CD4-positive, CD25-positive, alpha-beta regulatory T cell (primary cell): Measurements from ENCODE around the gene SLC47A1. TPM values are rescaled to one million over a fixed set of nuclear protein-coding genes. Genes with fewer than 3 reads are reported as not detected.

ENCODE experiments used
- ATAC-seq, 2 donors: fragments of 150-1000 bp; cut with Tn5 transposase; one replicate each; pipeline ENCODE4 v1.10.0; 2021; ENCODE audit warnings: low read depth in 2 of 2, moderate number of reproducible peaks in 2 of 2, moderate library complexity in 1 of 2
- DNase-seq, 3 donors: peaks; one replicate each; pipeline versions ENCODE4 v3.0.0 to v3.0.0-alpha.2; 2012 to 2022; ENCODE audit warnings: mixed read lengths in 1 of 3
- H3K27ac ChIP-seq: one replicate; pipeline ENCODE4 v1.7.0; 2013; ENCODE audit warnings: mild to moderate bottlenecking, low read length; ENCODE audit not compliant: insufficient read depth, poor library complexity, severe bottlenecking
- H3K27me3 ChIP-seq: one replicate; pipeline ENCODE4 v1.7.0; 2013; ENCODE audit warnings: low read length; ENCODE audit not compliant: control insufficient read depth, insufficient read depth
- H3K36me3 ChIP-seq: one replicate; pipeline ENCODE4 v1.7.0; 2013; ENCODE audit warnings: mild to moderate bottlenecking, low read length, moderate library complexity; ENCODE audit not compliant: control insufficient read depth, insufficient read depth
- H3K4me1 ChIP-seq: 2 replicates; pipeline ENCODE4 v1.7.0; 2013; ENCODE audit warnings: mild to moderate bottlenecking, low read length; ENCODE audit not compliant: insufficient read depth, control insufficient read depth, poor library complexity, severe bottlenecking
- H3K4me3 ChIP-seq: one replicate; pipeline ENCODE4 v1.7.0; 2013; ENCODE audit warnings: low read depth, mild to moderate bottlenecking, low read length, moderate library complexity
- H3K9me3 ChIP-seq, 2 experiments: 1 replicate in 1 of 2; 2 replicates in 1 of 2; pipeline ENCODE4 v1.7.0; 2013; ENCODE audit warnings: low read length in 2 of 2, mild to moderate bottlenecking in 1 of 2, moderate library complexity in 1 of 2; ENCODE audit not compliant: control insufficient read depth in 2 of 2
- H3K27ac Mint-ChIP-seq, 3 donors: one replicate each; pipeline ENCODE4 v1.8.0; 2020 to 2022; ENCODE audit warnings: mild to moderate bottlenecking in 3 of 3, mixed read lengths in 3 of 3, moderate library complexity in 2 of 3
- H3K27me3 Mint-ChIP-seq: one replicate; pipeline ENCODE4 v1.8.0; 2022; ENCODE audit warnings: mild to moderate bottlenecking, mixed read lengths
- H3K36me3 Mint-ChIP-seq: one replicate; pipeline ENCODE4 v1.8.0; 2020; ENCODE audit warnings: mixed read lengths
- H3K4me1 Mint-ChIP-seq, 4 donors: one replicate each; pipeline ENCODE4 v1.8.0; 2020 to 2022; ENCODE audit warnings: mixed read lengths in 4 of 4, mild to moderate bottlenecking in 1 of 4
- H3K4me3 Mint-ChIP-seq, 4 donors: one replicate each; pipeline ENCODE4 v1.8.0; 2020 to 2022; ENCODE audit warnings: mild to moderate bottlenecking in 4 of 4, mixed read lengths in 4 of 4, moderate library complexity in 3 of 4
- H3K9me3 Mint-ChIP-seq, 7 donors: one replicate each; pipeline ENCODE4 v1.8.0; 2020 to 2022; ENCODE audit warnings: mixed read lengths in 7 of 7, mild to moderate bottlenecking in 3 of 7, moderate library complexity in 2 of 7
- polyA plus RNA-seq, 4 donors: library from polyadenylated mRNA; unstranded; fragments of 300-500 nt; fragmentation: Illumina TruSeq; gene quantifications; one replicate each; pipeline ENCODE4 v1.2.3, GENCODE V29; 2021
- total RNA-seq: library from RNA; stranded (reverse); gene quantifications from one replicate; pipeline ENCODE4 v1.2.3, GENCODE V29; 2022

Gene SLC47A1
- total and polyA plus RNA-seq, 5 donors from 2014 or later = 1.0 TPM; not detected in 4

DNA sequence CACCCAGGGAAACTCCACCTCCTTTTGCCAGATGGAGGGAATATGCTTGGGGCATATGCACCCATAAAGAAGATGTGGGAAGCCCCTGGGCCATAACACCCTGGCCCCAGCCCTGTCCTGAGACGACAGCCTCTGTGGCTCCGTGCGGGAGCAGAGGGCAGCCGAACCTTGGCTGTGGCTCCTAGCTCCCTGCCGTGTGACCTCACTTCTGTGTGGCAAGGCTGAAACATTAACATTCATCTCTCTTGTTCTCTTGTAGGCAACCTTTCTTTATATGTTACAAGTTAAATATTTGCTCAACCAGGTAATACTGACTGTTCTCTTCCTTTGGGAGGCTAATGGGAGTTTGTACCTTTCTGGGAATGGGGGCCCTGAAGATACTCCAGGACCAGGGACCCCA, 17.5 kb downstream of the SLC47A1 start:
- no peaks in the 10 kb centered on the region for H3K36me3 Mint-ChIP-seq
- H3K27ac Mint-ChIP-seq = peak overlapping the region in 1 of 3 donors; percentile 20
- peaks cover 0 to 2% (median 0%) of the 10 kb centered on the region in 4 donors for H3K4me1 Mint-ChIP-seq
- Histone ChIP-seq H3K27ac (no peak overlapping the region), H3K4me1 (no peaks in the 10 kb centered on the region), H3K4me3 (no peak overlapping the region), H3K27me3 (no peaks in the 10 kb centered on the region), H3K36me3 (no peaks in the 10 kb centered on the region), H3K9me3 (no peaks in the 10 kb centered on the region)
- no peaks in the 10 kb centered on the region for H3K9me3 Mint-ChIP-seq
- DNase-seq (no peak), ATAC-seq (no peak)
- H3K27me3 Mint-ChIP-seq = peaks cover 12% of the 10 kb centered on the region
- H3K4me3 Mint-ChIP-seq = no peak overlapping the region

DNA sequence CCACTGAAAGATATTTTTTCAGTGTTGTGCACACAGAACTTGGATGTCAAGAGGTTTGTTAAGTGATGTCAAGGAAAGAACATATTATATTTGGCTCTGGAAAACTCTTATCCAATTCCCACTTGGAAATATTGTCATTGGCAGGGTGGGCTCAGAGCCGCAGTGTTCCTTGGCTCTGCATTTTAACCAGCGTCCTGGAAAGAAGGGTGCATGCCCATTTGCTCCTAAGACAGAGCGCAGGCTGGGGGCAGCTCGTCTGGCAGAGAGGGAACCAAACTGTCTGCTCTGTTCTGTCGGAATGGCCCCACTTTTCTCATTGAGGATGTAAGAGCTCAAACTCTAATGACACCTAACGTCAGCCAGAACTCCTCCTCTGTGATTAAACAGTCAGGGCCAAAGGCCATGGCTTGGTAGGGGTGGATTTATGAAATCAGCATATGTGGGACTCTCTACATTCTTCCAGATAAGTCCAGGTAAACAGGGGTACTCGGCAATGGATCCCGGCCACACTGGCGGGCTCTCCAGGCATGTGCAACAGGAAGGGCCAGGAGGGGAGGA, 18.0 kb downstream of the SLC47A1 start:
- peak overlapping the region in 1 of 3 donors; percentile 20 for H3K27ac Mint-ChIP-seq
- H3K36me3 Mint-ChIP-seq = no peaks in the 10 kb centered on the region
- no peaks in the 10 kb centered on the region for H3K9me3 Mint-ChIP-seq
- Histone ChIP-seq H3K36me3 (no peaks in the 10 kb centered on the region), H3K4me1 (no peaks in the 10 kb centered on the region), H3K4me3 (no peak overlapping the region), H3K9me3 (no peaks in the 10 kb centered on the region), H3K27me3 (no peaks in the 10 kb centered on the region), H3K27ac (no peak overlapping the region)
- no peak for DNase-seq
- no peak for ATAC-seq
- peaks cover 14% of the 10 kb centered on the region for H3K27me3 Mint-ChIP-seq
- H3K4me1 Mint-ChIP-seq = peaks cover 0 to under 1% (median 0%) of the 10 kb centered on the region in 4 donors
- H3K4me3 Mint-ChIP-seq = no peak overlapping the region

DNA sequence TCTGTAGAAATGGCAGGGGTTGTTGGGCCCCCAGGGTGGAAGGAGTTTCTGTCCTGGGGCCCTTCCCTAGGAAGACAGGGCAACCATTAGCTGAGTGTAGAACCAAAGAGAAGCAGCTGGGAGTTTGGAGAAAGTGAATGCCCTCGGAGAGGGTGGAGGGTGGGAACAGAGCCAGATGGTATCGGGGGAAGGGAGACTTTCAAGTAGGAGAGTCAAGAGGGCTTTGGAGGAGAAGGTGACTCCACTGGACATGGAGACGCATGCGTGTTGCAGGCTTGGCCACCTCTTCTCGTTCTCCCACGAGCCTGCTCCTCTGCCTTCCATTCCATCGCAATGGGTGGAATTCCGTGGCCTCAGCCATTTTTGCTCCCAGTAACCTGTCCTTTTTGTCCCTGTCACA, 19.4 kb downstream of the SLC47A1 start:
- H3K9me3 ChIP-seq = no peaks in the 10 kb centered on the region
- no peaks in the 10 kb centered on the region for H3K36me3 ChIP-seq
- no peaks in the 10 kb centered on the region for H3K36me3 Mint-ChIP-seq
- no peaks in the 10 kb centered on the region for H3K4me1 ChIP-seq
- no peak overlapping the region for H3K4me3 Mint-ChIP-seq
- DNase-seq (no peak), ATAC-seq (no peak)
- no peak overlapping the region for H3K27ac ChIP-seq
- peaks cover 0 to 3% (median 0%) of the 10 kb centered on the region in 7 donors for H3K9me3 Mint-ChIP-seq
- H3K4me3 ChIP-seq = no peak overlapping the region
- H3K4me1 Mint-ChIP-seq = no peaks in the 10 kb centered on the region
- H3K27me3 Mint-ChIP-seq = peaks cover 18% of the 10 kb centered on the region
- H3K27me3 ChIP-seq = no peaks in the 10 kb centered on the region
- H3K27ac Mint-ChIP-seq = no peak overlapping the region

DNA sequence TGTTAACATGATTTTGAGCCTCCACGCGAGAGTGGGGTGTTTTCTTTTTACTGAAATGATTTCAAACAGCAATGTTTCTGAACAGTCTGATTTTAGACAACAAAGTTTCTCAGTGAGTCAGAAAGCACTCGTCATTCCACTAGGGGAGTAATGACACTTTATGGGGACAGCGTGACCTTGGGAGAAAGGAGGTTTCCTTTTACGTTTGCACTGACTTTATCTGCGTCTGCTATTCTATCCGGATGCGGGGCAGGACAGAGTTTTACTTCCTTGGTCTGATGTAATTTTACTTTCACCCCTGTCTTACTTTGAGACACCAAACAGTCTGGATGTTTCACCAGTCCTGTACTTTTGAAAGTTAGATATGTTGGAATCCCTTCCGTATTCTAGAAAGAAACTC, 20.7 kb downstream of the SLC47A1 start:
- H3K27me3 Mint-ChIP-seq = peaks cover 18% of the 10 kb centered on the region
- no peak overlapping the region for H3K4me3 Mint-ChIP-seq
- Histone ChIP-seq H3K27ac (no peak overlapping the region), H3K36me3 (no peaks in the 10 kb centered on the region), H3K27me3 (no peaks in the 10 kb centered on the region), H3K4me1 (no peaks in the 10 kb centered on the region), H3K9me3 (no peaks in the 10 kb centered on the region), H3K4me3 (no peak overlapping the region)
- DNase-seq (no peak), ATAC-seq (no peak)
- H3K4me1 Mint-ChIP-seq = no peaks in the 10 kb centered on the region
- peaks cover 0 to 4% (median 0%) of the 10 kb centered on the region in 7 donors for H3K9me3 Mint-ChIP-seq
- H3K36me3 Mint-ChIP-seq = no peaks in the 10 kb centered on the region
- H3K27ac Mint-ChIP-seq = no peak overlapping the region

DNA sequence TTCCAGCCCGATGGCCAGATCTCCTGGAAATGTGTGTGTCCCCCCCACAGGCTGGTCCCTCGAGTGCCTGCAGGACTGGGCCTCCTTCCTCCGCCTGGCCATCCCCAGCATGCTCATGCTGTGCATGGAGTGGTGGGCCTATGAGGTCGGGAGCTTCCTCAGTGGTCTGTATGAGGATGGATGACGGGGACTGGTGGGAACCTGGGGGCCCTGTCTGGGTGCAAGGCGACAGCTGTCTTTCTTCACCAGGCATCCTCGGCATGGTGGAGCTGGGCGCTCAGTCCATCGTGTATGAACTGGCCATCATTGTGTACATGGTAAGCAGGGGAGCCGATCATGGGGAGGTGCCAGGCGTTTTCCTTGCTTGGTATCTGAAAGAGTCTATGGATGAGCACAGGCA, 22.1 kb downstream of the SLC47A1 start:
- Mint-ChIP-seq H3K4me3 (no peak overlapping the region), H3K27ac (no peak overlapping the region), H3K27me3 (peaks cover 18% of the 10 kb centered on the region), H3K4me1 (no peaks in the 10 kb centered on the region), H3K36me3 (no peaks in the 10 kb centered on the region), H3K9me3 (peaks cover 0 to 4% (median 0%) of the 10 kb centered on the region in 7 donors)
- no peaks in the 10 kb centered on the region for H3K4me1 ChIP-seq
- no peak for ATAC-seq
- no peak for DNase-seq
- no peaks in the 10 kb centered on the region for H3K27me3 ChIP-seq
- no peak overlapping the region for H3K4me3 ChIP-seq
- no peaks in the 10 kb centered on the region for H3K36me3 ChIP-seq
- no peak overlapping the region for H3K27ac ChIP-seq
- no peaks in the 10 kb centered on the region for H3K9me3 ChIP-seq

DNA sequence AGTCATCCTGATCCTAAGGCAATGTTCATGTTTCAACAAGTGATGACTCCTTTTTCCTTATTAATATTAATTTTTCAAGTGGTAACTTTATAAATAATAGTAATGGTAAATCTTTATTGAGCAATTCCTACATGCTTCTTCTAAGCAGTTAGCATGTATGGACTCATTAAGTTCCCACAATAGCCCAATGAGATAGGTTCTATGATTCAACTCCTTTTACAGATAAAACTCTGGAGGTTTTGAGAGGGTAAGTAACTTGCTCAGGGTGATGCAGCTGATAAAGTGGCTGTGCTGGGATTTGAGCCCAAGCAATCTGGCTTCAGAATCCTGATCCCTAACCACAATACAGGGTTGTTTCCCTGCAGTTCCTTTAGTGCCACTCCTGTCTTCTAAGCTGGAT, 25.3 kb downstream of the SLC47A1 start:
- H3K4me1 ChIP-seq = no peaks in the 10 kb centered on the region

DNA sequence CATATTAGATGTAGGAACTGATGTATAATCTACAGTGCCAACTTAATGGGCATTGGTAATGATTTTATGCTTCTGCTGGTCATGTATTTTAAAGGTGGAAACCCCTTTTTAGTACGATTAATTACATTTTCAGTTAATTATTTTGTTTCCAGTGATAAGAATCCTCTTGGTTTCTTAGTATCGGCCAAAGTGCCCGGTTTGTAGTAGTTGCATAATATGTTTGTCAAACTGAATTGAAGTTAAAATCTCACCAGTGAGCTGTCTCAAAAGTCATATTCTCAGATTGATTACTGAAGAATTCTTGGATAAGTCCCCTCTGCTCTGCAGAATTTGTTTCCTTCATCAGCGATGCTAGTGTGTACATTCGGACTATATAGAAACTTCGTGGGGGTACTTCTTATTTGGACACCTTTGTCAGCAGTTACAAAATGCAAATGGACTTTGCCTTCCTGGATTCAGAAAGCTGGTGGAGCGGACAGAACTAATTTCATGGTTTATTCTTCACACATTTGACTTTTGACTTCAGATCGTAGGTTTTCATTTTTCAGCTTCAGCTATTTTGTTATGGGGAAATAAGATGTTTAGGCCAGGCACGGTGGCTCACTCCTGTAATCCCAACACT, 28.2 kb downstream of the SLC47A1 start:
- no peak overlapping the region for H3K4me3 ChIP-seq
- Mint-ChIP-seq H3K4me3 (no peak overlapping the region), H3K36me3 (no peaks in the 10 kb centered on the region), H3K4me1 (no peaks in the 10 kb centered on the region), H3K27me3 (peaks cover 9% of the 10 kb centered on the region), H3K27ac (no peak overlapping the region), H3K9me3 (peaks cover 0 to 4% (median 0%) of the 10 kb centered on the region in 7 donors)
- no peak overlapping the region for H3K27ac ChIP-seq
- H3K27me3 ChIP-seq = no peaks in the 10 kb centered on the region
- H3K36me3 ChIP-seq = no peaks in the 10 kb centered on the region
- no peaks in the 10 kb centered on the region for H3K4me1 ChIP-seq
- DNase-seq = no peak
- ATAC-seq = no peak
- H3K9me3 ChIP-seq = no peaks in the 10 kb centered on the region

More for the DNA sequence above, 25.3 kb downstream of the SLC47A1 start:
- DNase-seq = no peak
- Mint-ChIP-seq H3K27ac (no peak overlapping the region), H3K4me1 (no peaks in the 10 kb centered on the region), H3K4me3 (no peak overlapping the region), H3K36me3 (no peaks in the 10 kb centered on the region), H3K9me3 (peaks cover 0 to 4% (median 0%) of the 10 kb centered on the region in 7 donors), H3K27me3 (peaks cover 10% of the 10 kb centered on the region)
- H3K9me3 ChIP-seq = no peaks in the 10 kb centered on the region
- H3K27me3 ChIP-seq = no peaks in the 10 kb centered on the region
- H3K27ac ChIP-seq = no peak overlapping the region
- H3K36me3 ChIP-seq = no peaks in the 10 kb centered on the region
- no peak overlapping the region for H3K4me3 ChIP-seq
- ATAC-seq = no peak
